Adrenal gland (tissue), 12 donors: ENCODE data around the gene CRYAB. TPM values are rescaled to one million over a fixed set of nuclear protein-coding genes. Genes with fewer than 3 reads are reported as not detected.

Source experiments
- DNase-seq, 7 donors: peaks; one replicate each; pipeline ENCODE4 v3.0.0-alpha.2; 2019 to 2020
- H3K27ac ChIP-seq, 5 donors: fragments of 200-600 bp; sonication (generic) in 4 of 5; 1 replicate in 3 of 5; 2 replicates in 2 of 5; pipeline versions ENCODE4 v1.5.1 to v1.8.0; 2016 to 2020; ENCODE audit warnings: mild to moderate bottlenecking in 1 of 5
- H3K27me3 ChIP-seq: fragments of 200-600 bp; 2 replicates; pipeline ENCODE4 v1.8.0; 2021
- H3K36me3 ChIP-seq, 2 donors: fragments of 200-600 bp; replicated peaks in 1 of 2; 1 replicate in 1 of 2; 2 replicates in 1 of 2; pipeline versions ENCODE4 v1.5.1 to v1.8.0; 2018 to 2022
- H3K4me1 ChIP-seq, 2 donors: fragments of 200-600 bp; replicated peaks in 1 of 2; 1 replicate in 1 of 2; 2 replicates in 1 of 2; pipeline versions ENCODE4 v1.5.1 to v1.8.0; 2018 to 2021
- H3K4me3 ChIP-seq, 4 donors: fragments of 200-600 bp; sonication (generic) in 3 of 4; one replicate each; pipeline ENCODE4 v1.5.1; 2016 to 2018
- H3K9me3 ChIP-seq, 3 donors: fragments of 200-600 bp; sonication (generic) in 1 of 3; replicated peaks in 1 of 3; 1 replicate in 2 of 3; 2 replicates in 1 of 3; pipeline versions ENCODE4 v1.5.1 to v1.8.0; 2016 to 2021
- POLR2A ChIP-seq, 2 donors: fragments of 450-650 bp; IDR thresholded peaks; one replicate each; pipeline ENCODE4 v1.6.1; 2017; ENCODE audit warnings: antibody characterized with exemption in 2 of 2, mild to moderate bottlenecking in 2 of 2, moderate library complexity in 1 of 2
- WGBS, 4 donors: extraction: QIAGEN DNeasy Blood & Tissue Kit in 2 of 4; methylation state at CpG; one replicate each; pipeline versions ENCODE4 v1.1.5 to v1.1.7; 2013 to 2017; 5-methylcytosine and 5-hydroxymethylcytosine counted together
- intact Hi-C, 2 donors: fragments of 100-400 bp; cut with DNase I; formaldehyde crosslinking; loops; one replicate each; pipeline versions ENCODE4 v1.14.1 to v1.15.0; 2022 to 2023
- polyA plus RNA-seq, 3 donors: library from polyadenylated mRNA; stranded (reverse); fragments of 200-250 nt in 2 of 3; fragments of 350-450 nt in 1 of 3; fragmentation: Illumina TruSeq in 1 of 3; extraction: RNeasy Lipid Tissue Mini Kit (QIAGEN cat#74804) in 1 of 3; gene quantifications; one replicate each; pipeline ENCODE4 v1.2.3, GENCODE V29; 2013 to 2014
- total RNA-seq, 9 donors: library from RNA; depleted of rRNA in 4 of 9; stranded (reverse); fragments of >200 nt in 4 of 9; fragments of 120-200 nt in 1 of 9; fragmentation: NEBNext Ultra II Directional in 1 of 9; extraction: Animal tissue kit (Norgen Biotek cat#: 25700) in 1 of 9; gene quantifications; one replicate each; pipeline versions ENCODE4 v1.1.0 to v1.2.4, GENCODE V29; 2013 to 2023
- TF ChIP-seq, protein P1 (sequence below), 6 experiments: fragments of 450-650 bp in 4 of 6; fragments of 200-600 bp in 2 of 6; sonication (generic) in 1 of 6; IDR thresholded peaks; 1 replicate in 5 of 6; 2 replicates in 1 of 6; pipeline versions ENCODE4 v1.5.1 to v1.8.0; 2016 to 2021; ENCODE audit warnings: antibody characterized with exemption in 6 of 6, mild to moderate bottlenecking in 2 of 6, moderate library complexity in 1 of 6
- donor health status: healthy with polysubstance abuse.
- donor health status: Bipolar disorder and iron deficiency.
- donor health status: DM: yes; HTN: yes; CAD: no.
- donor health status: DM: no; HTN: no; CAD: no.
- donor health status: DM: no; HTN: no; CAD: no.
- donor health status: DM: yes; HTN: yes; CAD: no.

The CRYAB gene
- total and polyA plus RNA-seq, 12 donors, result 6.8 to 108 (median 66.5) TPM

DNA sequence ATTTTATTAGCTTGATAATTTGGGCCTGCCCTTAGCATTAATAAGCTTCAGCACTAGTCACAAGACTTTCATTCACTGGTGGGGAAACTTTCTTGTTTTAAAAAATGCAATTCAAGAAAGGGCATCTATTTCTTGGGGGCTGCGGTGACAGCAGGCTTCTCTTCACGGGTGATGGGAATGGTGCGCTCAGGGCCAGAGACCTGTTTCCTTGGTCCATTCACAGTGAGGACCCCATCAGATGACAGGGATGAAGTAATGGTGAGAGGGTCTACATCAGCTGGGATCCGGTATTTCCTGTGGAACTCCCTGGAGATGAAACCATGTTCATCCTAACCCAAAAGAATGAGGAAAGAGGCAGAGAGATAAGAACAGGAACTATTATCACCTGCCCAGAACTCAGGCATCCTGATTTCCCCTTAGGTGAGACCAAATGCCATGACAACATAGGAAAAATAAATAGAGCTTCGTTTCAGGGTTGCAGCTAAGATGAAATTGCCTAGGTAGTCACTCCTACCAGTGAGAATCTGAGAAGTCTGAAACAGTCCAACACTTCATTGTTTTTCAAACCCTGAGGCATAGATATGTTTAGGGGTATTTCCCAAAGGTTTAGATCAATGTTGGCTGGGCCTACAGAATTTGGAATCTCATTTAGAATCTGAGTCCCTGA, 2.8 kb downstream of the CRYAB start:
- Histone ChIP-seq H3K27me3 (no peaks in the 10 kb centered on the region), H3K27ac (no peak overlapping the region), H3K9me3 (no peaks in the 10 kb centered on the region), H3K4me1 (peaks cover 17 to 26% of the 10 kb centered on the region in 2 donors), H3K36me3 (no peaks in the 10 kb centered on the region), H3K4me3 (no peak overlapping the region)
- DNase-seq, result no peak
- WGBS, 4 donors, result 84 to 89% (median 86%) methylated on average over 5 of the region's 5 CpGs
- intact Hi-C loops, result no loop called here
- TF ChIP-seq, protein P1, sequence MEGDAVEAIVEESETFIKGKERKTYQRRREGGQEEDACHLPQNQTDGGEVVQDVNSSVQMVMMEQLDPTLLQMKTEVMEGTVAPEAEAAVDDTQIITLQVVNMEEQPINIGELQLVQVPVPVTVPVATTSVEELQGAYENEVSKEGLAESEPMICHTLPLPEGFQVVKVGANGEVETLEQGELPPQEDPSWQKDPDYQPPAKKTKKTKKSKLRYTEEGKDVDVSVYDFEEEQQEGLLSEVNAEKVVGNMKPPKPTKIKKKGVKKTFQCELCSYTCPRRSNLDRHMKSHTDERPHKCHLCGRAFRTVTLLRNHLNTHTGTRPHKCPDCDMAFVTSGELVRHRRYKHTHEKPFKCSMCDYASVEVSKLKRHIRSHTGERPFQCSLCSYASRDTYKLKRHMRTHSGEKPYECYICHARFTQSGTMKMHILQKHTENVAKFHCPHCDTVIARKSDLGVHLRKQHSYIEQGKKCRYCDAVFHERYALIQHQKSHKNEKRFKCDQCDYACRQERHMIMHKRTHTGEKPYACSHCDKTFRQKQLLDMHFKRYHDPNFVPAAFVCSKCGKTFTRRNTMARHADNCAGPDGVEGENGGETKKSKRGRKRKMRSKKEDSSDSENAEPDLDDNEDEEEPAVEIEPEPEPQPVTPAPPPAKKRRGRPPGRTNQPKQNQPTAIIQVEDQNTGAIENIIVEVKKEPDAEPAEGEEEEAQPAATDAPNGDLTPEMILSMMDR (IDR thresholded peaks at IDR 0.05), result no peak
- no peak for TF ChIP-seq POLR2A (IDR thresholded peaks at IDR 0.05)

DNA sequence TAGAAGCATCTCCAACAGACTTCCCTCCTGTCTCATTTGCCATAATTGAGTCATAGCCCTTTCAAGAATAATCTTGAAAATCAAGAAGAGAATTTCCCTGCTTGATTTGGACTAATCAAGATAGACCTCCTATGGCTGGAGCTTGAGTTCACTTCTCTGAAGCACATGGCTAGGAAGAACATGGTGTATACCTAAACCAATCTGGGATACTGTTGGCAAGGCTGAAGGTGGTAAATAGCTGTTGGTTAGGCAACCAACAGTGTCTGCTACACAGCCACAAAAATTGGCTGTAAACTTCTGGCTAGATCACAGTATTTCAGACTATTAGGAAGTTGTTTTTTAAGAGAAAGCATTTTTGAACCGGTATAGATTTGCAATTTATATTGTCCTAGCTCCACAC, 4.9 kb downstream of the CRYAB start:
- Histone ChIP-seq H3K27me3 (no peaks in the 10 kb centered on the region), H3K9me3 (no peaks in the 10 kb centered on the region), H3K4me3 (no peak overlapping the region), H3K36me3 (no peaks in the 10 kb centered on the region), H3K4me1 (peaks cover 9 to 17% of the 10 kb centered on the region in 2 donors), H3K27ac (no peak overlapping the region)
- no peak for DNase-seq
- 80 to 86% (median 85%) methylated on average over 1 of the region's 1 CpG for WGBS, 4 donors
- intact Hi-C loops, result no loop called here
- no peak for TF ChIP-seq POLR2A (IDR thresholded peaks at IDR 0.05)
- TF ChIP-seq, protein P1 (IDR thresholded peaks at IDR 0.05), result no peak

DNA sequence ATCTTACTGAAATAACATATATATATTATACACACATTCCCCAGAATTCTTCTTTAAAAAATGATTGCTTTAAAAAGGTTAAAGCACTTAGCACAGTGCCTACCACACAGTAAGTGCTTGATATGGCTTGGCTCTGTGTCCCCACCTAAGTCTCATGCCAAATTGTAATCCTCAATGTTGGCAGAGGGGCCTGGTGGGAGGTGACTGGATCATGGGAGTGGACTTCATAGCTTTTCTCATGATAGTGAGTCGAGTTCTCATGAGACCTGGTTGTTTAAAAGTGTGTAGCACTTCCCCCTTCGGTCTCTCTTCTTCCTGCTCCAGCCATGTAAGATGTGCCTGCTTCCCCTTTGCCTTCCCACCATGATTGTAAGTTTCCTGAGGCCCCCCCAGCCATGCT, 6.2 kb downstream of the CRYAB start:
- no peak for DNase-seq
- H3K4me1 ChIP-seq, result peaks cover 0 to 4% of the 10 kb centered on the region in 2 donors
- no peaks in the 10 kb centered on the region for H3K36me3 ChIP-seq
- 59 to 75% (median 66%) methylated on average over 2 of the region's 2 CpGs for WGBS, 4 donors
- H3K4me3 ChIP-seq, result no peak overlapping the region
- no peaks in the 10 kb centered on the region for H3K27me3 ChIP-seq
- TF ChIP-seq, protein P1 (IDR thresholded peaks at IDR 0.05), result no peak
- no peak for TF ChIP-seq POLR2A (IDR thresholded peaks at IDR 0.05)
- H3K9me3 ChIP-seq, result no peaks in the 10 kb centered on the region
- H3K27ac ChIP-seq, result no peak overlapping the region
- intact Hi-C loops, result no loop called here

DNA sequence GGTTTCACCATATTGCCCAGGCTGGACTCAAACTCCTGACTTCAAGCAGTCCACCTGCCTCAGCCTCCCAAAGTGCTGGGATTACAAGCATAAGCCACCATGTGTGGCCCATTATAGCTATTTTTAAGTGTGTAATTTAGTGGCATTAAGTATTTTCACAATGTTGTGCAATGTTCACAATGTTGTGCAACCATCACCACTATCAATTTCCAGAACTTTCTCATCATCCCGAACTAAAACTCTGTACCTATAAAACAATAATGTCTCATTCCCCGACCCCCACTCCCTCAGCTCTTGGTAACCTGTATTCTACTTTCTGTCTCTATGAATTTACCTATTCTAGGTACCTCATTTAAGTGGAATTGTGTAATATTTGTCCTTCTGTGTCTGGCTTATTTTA, 24.7 kb downstream of the CRYAB start:
- intact Hi-C loops, result no loop called here
- Histone ChIP-seq H3K36me3 (no peaks in the 10 kb centered on the region), H3K27ac (no peak overlapping the region), H3K9me3 (peaks cover 0 to 1% (median 0%) of the 10 kb centered on the region in 3 donors), H3K27me3 (no peaks in the 10 kb centered on the region), H3K4me1 (no peaks in the 10 kb centered on the region), H3K4me3 (no peak overlapping the region)
- no peak for DNase-seq
- whole genome bisulfite sequencing, 4 donors, result 77 to 89% (median 83%) methylated on average over 2 of the region's 2 CpGs
- no peak for TF ChIP-seq POLR2A (IDR thresholded peaks at IDR 0.05)
- TF ChIP-seq, protein P1 (IDR thresholded peaks at IDR 0.05), result no peak
